ENCODE results near the gene FERMT1. TPM values are rescaled to one million over a fixed set of nuclear protein-coding genes. Genes with fewer than 3 reads are reported as not detected.

The FERMT1 gene
- total RNA-seq, 1 experiment from 2014 or later: 70.8 TPM

DNA sequence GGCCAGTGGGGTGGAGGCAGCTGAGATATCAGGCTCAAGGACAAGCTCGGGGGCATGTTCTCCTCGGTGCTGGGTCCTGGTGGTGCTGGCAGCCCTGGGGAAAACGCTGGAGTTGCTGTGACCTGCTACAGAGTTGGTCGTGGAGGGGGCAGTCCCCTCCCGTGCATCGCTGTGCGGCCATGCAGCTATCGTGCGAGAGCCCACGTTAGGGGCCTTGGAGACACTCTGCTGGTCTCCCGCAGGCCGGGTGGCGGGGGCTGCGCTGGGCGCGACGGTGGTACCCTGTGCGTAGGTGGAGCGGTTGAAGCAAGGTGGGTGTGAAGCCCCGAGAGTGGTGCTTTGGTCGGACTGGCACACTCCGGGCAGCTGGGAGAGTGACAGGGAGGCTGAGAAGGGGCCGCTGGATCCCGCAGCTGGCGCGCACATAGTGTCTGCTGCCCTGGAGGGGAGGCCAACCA is 81.0 kb downstream of the FERMT1 start:
- Histone ChIP-seq H3K9me2 (replicated peaks; ENCODE audit: low read length) (no peaks in the 10 kb centered on the region), H3K4me1 (ENCODE audit: insufficient read depth, low read length) (no peaks in the 10 kb centered on the region), H3K4me2 (ENCODE audit: low read length) (no peak overlapping the region), H2AFZ (ENCODE audit: low read length) (no peak overlapping the region), H3K36me3 (ENCODE audit: low read depth, low read length) (peaks cover 26% of the 10 kb centered on the region), H3F3A (ENCODE audit: low read length, unreplicated experiment) (no peaks in the 10 kb centered on the region), H3K27ac (ENCODE audit: low read length) (no peak overlapping the region), H4K20me1 (ENCODE audit: low read length) (no peaks in the 10 kb centered on the region), H3K4me3 (ENCODE audit: low read length) (no peak overlapping the region), H3K9ac (ENCODE audit: low read length) (no peak overlapping the region), H3K27me3 (ENCODE audit: low read length) (no peaks in the 10 kb centered on the region), H3K79me2 (ENCODE audit: low read length) (no peaks in the 10 kb centered on the region), H3K9me3 (ENCODE audit: low read length) (no peaks in the 10 kb centered on the region)
- TF ChIP-seq EZH2phosphoT487 (IDR thresholded peaks at IDR 0.05; ENCODE audit: borderline replicate concordance, low read length): no peak
- TF ChIP-seq EZH2 (IDR thresholded peaks at IDR 0.05; ENCODE audit: low read length, unreplicated experiment): no peak
- TF ChIP-seq, protein P1, sequence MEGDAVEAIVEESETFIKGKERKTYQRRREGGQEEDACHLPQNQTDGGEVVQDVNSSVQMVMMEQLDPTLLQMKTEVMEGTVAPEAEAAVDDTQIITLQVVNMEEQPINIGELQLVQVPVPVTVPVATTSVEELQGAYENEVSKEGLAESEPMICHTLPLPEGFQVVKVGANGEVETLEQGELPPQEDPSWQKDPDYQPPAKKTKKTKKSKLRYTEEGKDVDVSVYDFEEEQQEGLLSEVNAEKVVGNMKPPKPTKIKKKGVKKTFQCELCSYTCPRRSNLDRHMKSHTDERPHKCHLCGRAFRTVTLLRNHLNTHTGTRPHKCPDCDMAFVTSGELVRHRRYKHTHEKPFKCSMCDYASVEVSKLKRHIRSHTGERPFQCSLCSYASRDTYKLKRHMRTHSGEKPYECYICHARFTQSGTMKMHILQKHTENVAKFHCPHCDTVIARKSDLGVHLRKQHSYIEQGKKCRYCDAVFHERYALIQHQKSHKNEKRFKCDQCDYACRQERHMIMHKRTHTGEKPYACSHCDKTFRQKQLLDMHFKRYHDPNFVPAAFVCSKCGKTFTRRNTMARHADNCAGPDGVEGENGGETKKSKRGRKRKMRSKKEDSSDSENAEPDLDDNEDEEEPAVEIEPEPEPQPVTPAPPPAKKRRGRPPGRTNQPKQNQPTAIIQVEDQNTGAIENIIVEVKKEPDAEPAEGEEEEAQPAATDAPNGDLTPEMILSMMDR (conservative IDR thresholded peaks at IDR 0.05; ENCODE audit: low read depth, low read length): no peak
- ChIA-PET CTCF (no interaction called here), POLR2A (ENCODE audit: unreplicated experiment) (interaction anchor here (0.5 kb wide), 1 partner anchor 197 kb away, joined by 3 read pairs; no protein-coding TSS in a partner anchor)
- intact Hi-C loops (cut with micrococcal nuclease): no loop called here
- ATAC-seq (no peak), DNase-seq (no peak)
- BruUV-seq (replicated peaks): no TSS peak

DNA sequence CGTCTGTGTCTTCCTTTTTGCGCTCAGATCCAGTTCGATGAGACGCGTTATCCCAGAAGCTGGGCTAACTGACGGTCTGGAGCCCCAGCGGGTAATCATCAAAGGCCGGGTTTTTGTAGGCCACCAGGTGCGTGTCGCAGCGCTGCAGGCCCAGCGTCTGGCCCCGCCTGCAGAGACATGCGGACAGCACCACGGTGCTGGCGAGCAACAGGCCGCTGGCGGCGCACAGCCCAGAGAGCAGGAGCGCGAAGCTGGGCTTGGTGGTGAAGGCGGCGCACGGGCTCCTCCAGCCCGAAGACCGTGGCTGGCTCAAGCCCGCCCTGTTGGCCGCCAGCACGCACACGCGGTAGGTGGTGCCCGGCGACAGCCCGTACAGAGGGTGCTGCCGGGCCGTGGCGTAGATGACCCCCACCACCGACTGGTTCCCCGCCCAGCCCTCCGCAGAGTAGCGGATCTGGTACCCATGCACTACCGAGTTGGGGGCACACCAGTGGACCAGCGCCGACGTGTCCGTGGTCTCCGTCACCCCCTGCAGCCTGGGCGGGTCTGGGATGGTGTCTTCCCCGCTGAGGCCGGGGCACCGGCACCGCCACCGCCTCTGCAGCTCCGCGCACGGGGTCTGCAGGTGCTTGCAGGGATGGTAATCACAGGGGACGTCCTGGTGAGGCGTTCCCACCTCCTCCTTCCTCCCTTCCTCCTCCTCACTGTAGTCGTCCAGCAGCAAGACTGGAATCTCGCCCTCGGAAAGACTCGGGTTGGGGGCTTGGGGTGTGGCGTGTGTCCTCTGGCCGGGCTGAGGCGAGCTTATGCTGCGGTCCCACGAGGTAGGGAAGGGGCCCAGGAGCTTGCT is 81.6 kb downstream of the FERMT1 start:
- Histone ChIP-seq H3K27me3 (ENCODE audit: low read length) (no peaks in the 10 kb centered on the region), H2AFZ (ENCODE audit: low read length) (no peak overlapping the region), H3K9me3 (ENCODE audit: low read length) (no peaks in the 10 kb centered on the region), H3K36me3 (ENCODE audit: low read depth, low read length) (peaks cover 33% of the 10 kb centered on the region), H3K4me1 (ENCODE audit: insufficient read depth, low read length) (no peaks in the 10 kb centered on the region), H3K4me2 (ENCODE audit: low read length) (no peak overlapping the region), H3K9me2 (replicated peaks; ENCODE audit: low read length) (no peaks in the 10 kb centered on the region), H3K79me2 (ENCODE audit: low read length) (no peaks in the 10 kb centered on the region), H3K9ac (ENCODE audit: low read length) (no peak overlapping the region), H3F3A (ENCODE audit: low read length, unreplicated experiment) (no peaks in the 10 kb centered on the region), H3K27ac (ENCODE audit: low read length) (no peak overlapping the region), H3K4me3 (ENCODE audit: low read length) (no peak overlapping the region), H4K20me1 (ENCODE audit: low read length) (no peaks in the 10 kb centered on the region)
- ChIA-PET POLR2A (ENCODE audit: unreplicated experiment) (no interaction called here), CTCF (no interaction called here)
- ATAC-seq (no peak), DNase-seq (no peak)
- intact Hi-C loops (cut with micrococcal nuclease): no loop called here
- TF ChIP-seq EZH2phosphoT487 (IDR thresholded peaks at IDR 0.05; ENCODE audit: borderline replicate concordance, low read length) (no peak), EZH2 (IDR thresholded peaks at IDR 0.05; ENCODE audit: low read length, unreplicated experiment) (no peak)
- TF ChIP-seq, protein P1 (conservative IDR thresholded peaks at IDR 0.05; ENCODE audit: low read depth, low read length): no peak
- no TSS peak for BruUV-seq (replicated peaks)

- H3K79me2 ChIP-seq (ENCODE audit: low read length): no peaks in the 10 kb centered on the region
- POLR2A ChIA-PET (ENCODE audit: unreplicated experiment): no interaction called here
- no peak overlapping the region for H3K27ac ChIP-seq (ENCODE audit: low read length)
- intact Hi-C loops (cut with micrococcal nuclease): no loop called here
- no peak overlapping the region for H3K4me3 ChIP-seq (ENCODE audit: low read length)
- H3K4me2 ChIP-seq (ENCODE audit: low read length): no peak overlapping the region
- no peaks in the 10 kb centered on the region for H3K4me1 ChIP-seq (ENCODE audit: insufficient read depth, low read length)
- H4K20me1 ChIP-seq (ENCODE audit: low read length): no peaks in the 10 kb centered on the region
- H3K36me3 ChIP-seq (ENCODE audit: low read depth, low read length): peaks cover 35% of the 10 kb centered on the region
- no peak overlapping the region for H3K9ac ChIP-seq (ENCODE audit: low read length)
- CTCF ChIA-PET: no interaction called here
- DNase-seq (no peak), ATAC-seq (no peak)
- TF ChIP-seq, protein P1 (conservative IDR thresholded peaks at IDR 0.05; ENCODE audit: low read depth, low read length): no peak
- TF ChIP-seq EZH2phosphoT487 (IDR thresholded peaks at IDR 0.05; ENCODE audit: borderline replicate concordance, low read length) (no peak), EZH2 (IDR thresholded peaks at IDR 0.05; ENCODE audit: low read length, unreplicated experiment) (no peak)
- no peaks in the 10 kb centered on the region for H3K9me3 ChIP-seq (ENCODE audit: low read length)
- BruUV-seq (replicated peaks): no TSS peak
- H3K9me2 ChIP-seq (replicated peaks; ENCODE audit: low read length): no peaks in the 10 kb centered on the region
- no peaks in the 10 kb centered on the region for H3F3A ChIP-seq (ENCODE audit: low read length, unreplicated experiment)
- no peaks in the 10 kb centered on the region for H3K27me3 ChIP-seq (ENCODE audit: low read length)
- H2AFZ ChIP-seq (ENCODE audit: low read length): no peak overlapping the region
Observed at GRCh38 chr20:6040540-6040939, 82.3 kb downstream of the FERMT1 start.

Data from PC-3 (cell line).